RWPE1 (cell line): ENCODE results near the gene MATN4.

Source experiments
- CTCF ChIA-PET: fragments of 350-600 bp; sonication (Branson Sonifier 250); formaldehyde crosslinking; extraction: SDS; loops from one replicate; lab custom pipeline; 2021; lab: Yijun Ruan, JAX
- POLR2A ChIA-PET: fragments of 400-600 bp; formaldehyde crosslinking; extraction: SDS; loops from one replicate; lab custom pipeline; 2020; ENCODE audit warnings: antibody characterized with exemption; ENCODE audit not compliant: low non-redundant PET; lab: Yijun Ruan, JAX
- DNase-seq: peaks from one replicate; pipeline ENCODE4 v3.0.0; 2012; ENCODE audit warnings: low spot score
- H3K27ac ChIP-seq: fragments of 450-650 bp; 2 replicates; pipeline ENCODE4 v1.5.1; 2017
- TF ChIP-seq, protein P1 (sequence below): fragments of 450-650 bp; conservative IDR thresholded peaks from 2 replicates; pipeline ENCODE4 v1.5.1; 2017; ENCODE audit warnings: low read depth, mild to moderate bottlenecking

Gene MATN4

DNA sequence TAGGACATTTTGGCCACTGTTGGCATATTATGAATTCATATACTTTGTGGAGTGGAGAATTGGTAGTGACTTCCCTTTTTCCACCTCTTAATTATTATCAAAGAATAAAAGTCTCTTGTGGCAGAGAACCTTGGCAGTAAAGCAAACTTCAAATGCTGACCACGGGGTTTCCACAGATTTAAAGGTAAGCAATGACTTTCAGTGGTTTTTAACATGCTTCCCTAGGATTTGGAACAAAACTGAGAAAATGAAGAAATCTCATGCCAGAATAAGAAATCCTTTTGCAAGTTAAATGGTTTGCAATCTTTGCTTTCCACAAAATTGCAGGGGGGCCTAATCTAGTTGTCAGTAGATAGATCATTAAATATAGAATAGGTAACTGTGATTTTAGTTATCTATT, 42.1 kb upstream of the MATN4 start:
- TF ChIP-seq, protein P1, sequence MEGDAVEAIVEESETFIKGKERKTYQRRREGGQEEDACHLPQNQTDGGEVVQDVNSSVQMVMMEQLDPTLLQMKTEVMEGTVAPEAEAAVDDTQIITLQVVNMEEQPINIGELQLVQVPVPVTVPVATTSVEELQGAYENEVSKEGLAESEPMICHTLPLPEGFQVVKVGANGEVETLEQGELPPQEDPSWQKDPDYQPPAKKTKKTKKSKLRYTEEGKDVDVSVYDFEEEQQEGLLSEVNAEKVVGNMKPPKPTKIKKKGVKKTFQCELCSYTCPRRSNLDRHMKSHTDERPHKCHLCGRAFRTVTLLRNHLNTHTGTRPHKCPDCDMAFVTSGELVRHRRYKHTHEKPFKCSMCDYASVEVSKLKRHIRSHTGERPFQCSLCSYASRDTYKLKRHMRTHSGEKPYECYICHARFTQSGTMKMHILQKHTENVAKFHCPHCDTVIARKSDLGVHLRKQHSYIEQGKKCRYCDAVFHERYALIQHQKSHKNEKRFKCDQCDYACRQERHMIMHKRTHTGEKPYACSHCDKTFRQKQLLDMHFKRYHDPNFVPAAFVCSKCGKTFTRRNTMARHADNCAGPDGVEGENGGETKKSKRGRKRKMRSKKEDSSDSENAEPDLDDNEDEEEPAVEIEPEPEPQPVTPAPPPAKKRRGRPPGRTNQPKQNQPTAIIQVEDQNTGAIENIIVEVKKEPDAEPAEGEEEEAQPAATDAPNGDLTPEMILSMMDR, result no peak
- ChIA-PET CTCF (no interaction called here), POLR2A (no interaction called here)
- DNase-seq, result no peak
- no peak overlapping the region for H3K27ac ChIP-seq

DNA sequence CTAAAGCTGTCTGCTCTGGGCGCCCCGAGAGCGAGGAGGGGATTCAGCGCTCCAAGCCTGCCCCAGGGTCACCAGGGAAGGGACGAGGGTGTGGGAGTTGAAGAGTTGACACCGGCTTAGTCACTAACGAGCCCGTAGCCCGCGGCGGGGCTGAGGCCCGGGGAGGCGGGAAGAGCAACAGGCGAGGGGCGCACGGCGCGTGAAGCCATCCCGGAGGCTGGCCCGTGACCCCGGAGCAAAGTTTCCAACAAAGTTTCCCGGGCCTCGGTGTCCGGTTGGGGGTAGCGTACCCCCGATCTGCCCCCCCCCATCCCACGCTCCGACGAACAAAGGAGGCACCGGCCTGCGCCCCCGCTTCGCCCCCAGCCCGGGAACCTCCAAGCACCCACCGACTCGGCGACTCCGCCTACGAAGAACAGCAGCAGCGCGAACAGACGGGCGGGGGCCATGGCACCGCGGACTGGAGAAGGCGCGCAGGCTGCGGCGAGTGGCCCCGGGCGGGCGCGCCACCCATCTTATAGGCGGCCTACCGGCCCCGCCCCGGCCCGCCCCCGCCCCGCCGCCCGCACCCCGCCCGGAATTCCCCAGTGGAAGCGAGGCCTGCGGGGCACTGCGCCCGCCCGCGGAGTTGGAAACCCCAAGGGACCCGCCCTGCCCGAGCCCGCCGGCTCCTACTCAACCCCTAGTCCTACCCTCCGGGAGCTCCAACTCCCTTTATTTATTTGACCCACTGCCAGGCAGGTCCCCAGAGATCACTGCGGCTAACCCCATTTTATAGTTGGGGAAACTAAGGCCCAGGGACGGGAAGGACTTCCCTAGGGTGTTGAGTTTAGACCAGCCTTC, 40.1 kb upstream of the MATN4 start, which contains the start of gene SDC4:
SDC4 (minus strand) TSS at position 489 of the 843 bp plus-strand sequence; CDS start at position 449, 40 bp downstream.
- CTCF ChIA-PET, result interaction anchor here (0.6 to 3.2 kb wide), 6 partner anchors 11 to 772 kb away, joined by 4 to 17 read pairs (median 6); partner anchors contain the start of gene SYS1
- POLR2A ChIA-PET, result interaction anchor here (0.5 to 4.1 kb wide), 10 partner anchors 9 to 763 kb away, joined by 3 to 29 read pairs (median 4); partner anchors contain the start of gene SYS1
- peak within 1 kb of the TSS; percentile 97 for H3K27ac ChIP-seq
- TF ChIP-seq, protein P1, result no peak
- DNase-seq, result peak; percentile 99

DNA sequence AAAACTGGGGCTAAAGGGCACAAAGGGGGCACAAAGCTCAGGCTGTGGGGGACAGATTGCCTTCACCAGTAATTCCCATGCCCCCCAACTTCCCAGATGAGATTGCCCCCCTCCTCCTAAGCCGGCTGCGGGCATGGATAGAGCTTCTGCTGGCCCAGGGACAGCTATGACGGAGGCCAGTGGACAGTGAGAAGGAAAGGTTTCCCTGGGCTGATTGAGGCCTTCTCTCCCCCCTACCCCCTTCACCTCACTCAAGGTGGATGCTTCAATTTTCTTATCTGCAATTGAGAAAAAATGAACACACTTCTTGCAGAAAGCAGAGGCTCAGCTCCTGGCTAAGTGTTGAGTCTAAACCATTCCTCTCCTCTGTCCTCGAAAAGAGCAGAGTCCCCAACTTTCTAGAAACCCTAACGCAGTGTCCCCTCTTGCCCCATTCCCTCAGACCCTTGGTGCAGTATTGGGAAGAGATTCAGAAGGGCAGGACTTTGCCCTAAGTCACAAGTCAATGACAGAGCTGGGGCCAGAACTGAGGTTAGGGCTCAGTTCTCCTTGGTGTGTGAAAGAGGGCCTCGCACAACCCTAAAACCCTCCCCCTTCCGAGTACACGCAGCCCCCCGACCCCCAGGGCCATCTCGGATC, 39.3 kb upstream of the MATN4 start:
- peak; percentile 45 for DNase-seq
- CTCF ChIA-PET, result interaction anchor here (0.5 to 3.2 kb wide), 7 partner anchors 15 to 424 kb away, joined by 3 to 17 read pairs (median 5); partner anchors contain the start of gene SYS1
- POLR2A ChIA-PET, result interaction anchor here (0.6 to 4.1 kb wide), 8 partner anchors 10 to 764 kb away, joined by 3 to 29 read pairs (median 3); partner anchors contain the start of genes PIGT and SYS1
- H3K27ac ChIP-seq, result peak overlapping the region; percentile 97
- TF ChIP-seq, protein P1, result no peak

DNA sequence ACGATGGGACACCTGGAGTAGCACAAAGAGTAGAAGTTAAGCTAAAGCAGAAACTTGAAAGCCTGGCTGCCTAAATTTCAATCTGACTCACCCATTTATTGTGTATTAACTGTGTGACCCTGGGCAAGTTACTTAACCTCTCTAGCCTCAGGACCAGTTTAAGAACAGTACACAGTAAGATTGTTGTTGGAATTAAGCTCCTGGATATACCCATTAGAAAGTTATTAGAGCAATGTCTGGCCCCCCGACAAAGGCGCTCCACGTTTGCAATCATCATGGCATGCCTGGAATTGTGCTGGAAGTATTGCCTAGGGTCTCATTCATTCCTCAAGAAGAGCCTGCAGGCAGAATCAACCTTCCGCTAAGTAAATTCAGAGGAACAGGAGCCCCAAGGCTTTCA, 38.8 kb upstream of the MATN4 start:
- ChIA-PET CTCF (interaction anchor here (0.5 to 3.2 kb wide), 6 partner anchors 10 to 425 kb away, joined by 3 to 17 read pairs (median 3); partner anchors contain the start of gene SYS1), POLR2A (interaction anchor here (1.0 to 4.1 kb wide), 4 partner anchors 10 to 69 kb away, joined by 3 to 29 read pairs (median 14); partner anchors contain the start of genes PIGT and SYS1)
- TF ChIP-seq, protein P1, result no peak
- peak overlapping the region; percentile 97 for H3K27ac ChIP-seq
- peak; percentile 25 for DNase-seq

DNA sequence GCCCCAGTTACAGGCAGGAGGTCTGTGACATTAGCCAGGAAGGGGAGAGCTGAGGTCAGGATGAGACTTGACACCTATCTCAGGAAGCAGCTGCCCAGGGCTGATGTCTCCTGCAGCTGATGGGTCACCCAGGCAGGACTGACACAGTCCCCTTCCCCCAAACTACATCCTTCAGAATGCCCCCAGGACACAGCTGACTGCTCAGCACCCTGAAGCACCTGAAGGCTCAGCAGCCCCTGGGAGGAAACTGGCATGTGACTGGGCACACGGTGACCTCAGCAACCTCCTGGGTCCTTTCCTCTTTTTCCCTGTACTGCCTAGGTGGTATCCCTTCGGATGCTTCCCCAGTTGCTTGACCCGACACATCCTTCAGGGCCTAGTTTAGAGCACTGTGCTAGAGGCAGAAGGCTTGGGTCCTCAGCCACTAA, 38.2 kb upstream of the MATN4 start:
- CTCF ChIA-PET, result interaction anchor here (0.6 to 3.2 kb wide), 4 partner anchors 11 to 425 kb away, joined by 3 to 17 read pairs (median 3); partner anchors contain the start of gene SYS1
- POLR2A ChIA-PET, result interaction anchor here (0.6 to 4.1 kb wide), 6 partner anchors 9 to 266 kb away, joined by 3 to 29 read pairs (median 8); partner anchors contain the start of genes PIGT and SYS1
- DNase-seq, result peak; percentile 31
- TF ChIP-seq, protein P1, result no peak
- peak overlapping the region; percentile 97 for H3K27ac ChIP-seq
